ENCODE measurements around the gene POR. TPM values are rescaled to one million over a fixed set of nuclear protein-coding genes. Genes with fewer than 3 reads are reported as not detected.

POR gene
- total RNA-seq, 1 experiment from 2014 or later, result 162 TPM

DNA sequence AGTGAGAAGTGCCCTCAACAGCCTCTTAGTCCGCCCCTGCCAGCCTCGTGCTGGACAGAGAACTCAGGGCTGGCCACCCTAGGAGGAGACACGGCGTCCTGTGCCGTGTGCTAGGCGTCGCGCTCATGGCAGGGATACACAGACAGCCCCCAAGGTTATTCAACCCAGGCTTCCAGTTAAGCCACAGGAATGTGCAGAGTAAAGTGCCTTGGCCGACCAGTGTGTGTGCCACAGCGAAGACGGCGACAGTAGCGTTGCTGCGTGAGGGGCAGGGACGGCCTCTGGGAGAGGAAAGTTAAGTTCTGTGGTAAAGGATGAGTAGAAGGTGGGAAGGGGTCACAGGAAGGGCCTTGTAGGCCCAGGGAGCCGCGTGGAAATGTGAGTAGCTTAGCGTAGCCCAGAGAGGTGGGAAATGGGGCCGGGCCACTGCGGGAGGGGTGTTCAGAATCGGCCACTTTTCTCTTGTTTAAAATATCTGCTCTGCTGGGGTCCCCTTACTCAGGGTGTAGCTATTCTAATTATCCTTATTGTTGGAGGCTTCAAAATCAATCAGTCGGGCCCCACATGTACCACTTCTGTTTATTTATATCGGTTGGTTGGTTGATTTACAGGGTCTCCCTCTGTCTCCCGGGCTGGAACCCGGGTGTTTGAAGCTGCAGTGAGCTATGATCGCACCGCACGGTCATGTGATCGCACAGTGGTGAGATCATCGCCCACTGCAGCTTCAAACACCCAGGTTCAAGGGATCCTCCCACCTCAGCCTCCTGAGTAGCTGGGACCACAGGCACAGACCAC lies 54.9 kb downstream of the POR start:
- H3K9me3 Mint-ChIP-seq (ENCODE audit: unreplicated experiment), result no peaks in the 10 kb centered on the region
- DNase-seq, result no peak
- no TSS peak for BruUV-seq (replicated peaks)
- H3K4me3 ChIP-seq (ENCODE audit: low read depth, low read length), result no peak overlapping the region
- intact Hi-C loops (cut with micrococcal nuclease; ENCODE audit: unreplicated experiment), result no loop called here
- no peaks in the 10 kb centered on the region for H3K27me3 ChIP-seq (replicated peaks; ENCODE audit: control insufficient read depth, insufficient read depth, low read length)
- no peaks in the 10 kb centered on the region; the same call in 1 of the 2 replicates for H3K36me3 ChIP-seq (ENCODE audit: control insufficient read depth, insufficient read depth, low read length)
- H3K9me3 ChIP-seq, result no peaks in the 10 kb centered on the region
- ChIA-PET CTCF (no interaction called here), POLR2A (interaction anchor here (0.7 kb wide), 1 partner anchor 12 kb away, joined by 3 read pairs; no protein-coding TSS in a partner anchor)
- H3K27me3 Mint-ChIP-seq (ENCODE audit: insufficient read depth, unreplicated experiment), result no peaks in the 10 kb centered on the region
- no peak overlapping the region for H3K4me3 Mint-ChIP-seq (ENCODE audit: unreplicated experiment)
- peaks cover 25% of the 10 kb centered on the region for H3K4me1 Mint-ChIP-seq (ENCODE audit: low read depth, unreplicated experiment)
- H3K36me3 Mint-ChIP-seq (ENCODE audit: insufficient read depth, unreplicated experiment), result peaks cover 39% of the 10 kb centered on the region
- peaks cover 10% of the 10 kb centered on the region; the same call in 1 of the 2 replicates for H3K4me1 ChIP-seq
- H3K27ac Mint-ChIP-seq (ENCODE audit: unreplicated experiment), result peak overlapping the region; percentile 61
- TF ChIP-seq, protein P1, sequence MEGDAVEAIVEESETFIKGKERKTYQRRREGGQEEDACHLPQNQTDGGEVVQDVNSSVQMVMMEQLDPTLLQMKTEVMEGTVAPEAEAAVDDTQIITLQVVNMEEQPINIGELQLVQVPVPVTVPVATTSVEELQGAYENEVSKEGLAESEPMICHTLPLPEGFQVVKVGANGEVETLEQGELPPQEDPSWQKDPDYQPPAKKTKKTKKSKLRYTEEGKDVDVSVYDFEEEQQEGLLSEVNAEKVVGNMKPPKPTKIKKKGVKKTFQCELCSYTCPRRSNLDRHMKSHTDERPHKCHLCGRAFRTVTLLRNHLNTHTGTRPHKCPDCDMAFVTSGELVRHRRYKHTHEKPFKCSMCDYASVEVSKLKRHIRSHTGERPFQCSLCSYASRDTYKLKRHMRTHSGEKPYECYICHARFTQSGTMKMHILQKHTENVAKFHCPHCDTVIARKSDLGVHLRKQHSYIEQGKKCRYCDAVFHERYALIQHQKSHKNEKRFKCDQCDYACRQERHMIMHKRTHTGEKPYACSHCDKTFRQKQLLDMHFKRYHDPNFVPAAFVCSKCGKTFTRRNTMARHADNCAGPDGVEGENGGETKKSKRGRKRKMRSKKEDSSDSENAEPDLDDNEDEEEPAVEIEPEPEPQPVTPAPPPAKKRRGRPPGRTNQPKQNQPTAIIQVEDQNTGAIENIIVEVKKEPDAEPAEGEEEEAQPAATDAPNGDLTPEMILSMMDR (IDR thresholded peaks at IDR 0.05; ENCODE audit: insufficient read depth in 1 of 2, low read depth in 1 of 2, low read length in 1 of 2, severe bottlenecking in 1 of 2, unreplicated experiment in 1 of 2), result no peak

DNA sequence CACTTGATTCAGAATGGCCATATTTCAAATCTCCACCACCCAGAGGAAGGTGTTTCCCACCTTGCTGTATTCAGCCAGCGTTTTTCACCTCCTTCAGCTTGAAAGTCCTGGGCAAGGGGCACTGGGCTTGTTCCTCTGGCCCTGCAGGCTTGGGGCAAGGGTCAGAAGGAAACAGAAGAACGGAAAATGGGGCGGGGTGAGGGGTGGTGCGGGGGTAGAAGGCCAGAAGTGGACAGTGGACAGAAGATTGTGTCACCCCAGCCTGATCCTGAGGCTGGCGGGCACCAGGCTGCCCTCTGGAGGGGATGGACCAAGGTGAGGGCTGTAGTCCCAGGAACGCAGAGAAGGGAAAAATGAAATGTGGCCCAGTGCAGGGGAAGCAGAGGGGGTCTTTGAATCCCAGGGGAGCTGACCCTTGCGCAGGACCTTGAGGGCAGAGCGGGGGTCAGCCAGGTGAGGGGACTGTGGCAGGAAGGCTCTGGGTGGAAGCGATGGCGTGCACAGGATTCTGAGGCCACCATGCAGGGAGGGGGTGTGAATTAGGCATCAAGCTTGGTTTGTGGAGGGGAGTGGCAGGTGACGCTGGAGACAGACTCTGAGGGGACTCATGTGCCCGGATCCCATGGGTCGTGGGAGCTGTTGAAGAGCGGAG lies 56.5 kb downstream of the POR start:
- peaks cover 10% of the 10 kb centered on the region; the same call in 1 of the 2 replicates for H3K4me1 ChIP-seq
- H3K27me3 ChIP-seq (replicated peaks; ENCODE audit: control insufficient read depth, insufficient read depth, low read length), result no peaks in the 10 kb centered on the region
- TF ChIP-seq, protein P1 (IDR thresholded peaks at IDR 0.05; ENCODE audit: insufficient read depth in 1 of 2, low read depth in 1 of 2, low read length in 1 of 2, severe bottlenecking in 1 of 2, unreplicated experiment in 1 of 2), result peak in 1 of 2 experiments; percentile 30
- DNase-seq, result no peak
- no peak overlapping the region for H3K4me3 ChIP-seq (ENCODE audit: low read depth, low read length)
- no peaks in the 10 kb centered on the region for H3K9me3 Mint-ChIP-seq (ENCODE audit: unreplicated experiment)
- peak overlapping the region; percentile 67 for H3K27ac Mint-ChIP-seq (ENCODE audit: unreplicated experiment)
- POLR2A ChIA-PET, result interaction anchor here (0.6 kb wide), 1 partner anchor 56 kb away, joined by 3 read pairs; no protein-coding TSS in a partner anchor
- H3K4me3 Mint-ChIP-seq (ENCODE audit: unreplicated experiment), result peak overlapping the region; percentile 38
- CTCF ChIA-PET, result interaction anchor here (1.0 kb wide), 1 partner anchor 105 kb away, joined by 3 read pairs; no protein-coding TSS in a partner anchor
- no peaks in the 10 kb centered on the region for H3K9me3 ChIP-seq
- no peaks in the 10 kb centered on the region; the same call in 1 of the 2 replicates for H3K36me3 ChIP-seq (ENCODE audit: control insufficient read depth, insufficient read depth, low read length)
- peaks cover 25% of the 10 kb centered on the region for H3K4me1 Mint-ChIP-seq (ENCODE audit: low read depth, unreplicated experiment)
- no peaks in the 10 kb centered on the region for H3K27me3 Mint-ChIP-seq (ENCODE audit: insufficient read depth, unreplicated experiment)
- intact Hi-C loops (cut with micrococcal nuclease; ENCODE audit: unreplicated experiment), result no loop called here
- peaks cover 45% of the 10 kb centered on the region for H3K36me3 Mint-ChIP-seq (ENCODE audit: insufficient read depth, unreplicated experiment)
- BruUV-seq (replicated peaks), result no TSS peak

Data from Caco-2 (cell line).